Measurements from ENCODE around the gene MTA2.
A peak's percentile ranks its signal among the peaks of the same experiment; 100 is the strongest.

The MTA2 gene

GRCh38 chr11:62548545-62549335, 52.9 kb downstream of the MTA2 start:
- Histone ChIP-seq H3K4me3 (no peak overlapping the region), H3K9ac (no peak overlapping the region), H3K27ac (no peak overlapping the region), H3K4me1 (peaks cover 49 to 74% (median 64%) of the 10 kb centered on the region in 10 experiments), H4K20me1 (peaks cover 0 to 44% (median 17%) of the 10 kb centered on the region in 11 experiments; a peak in 14 of 22 replicates), H3K36me3 (no peaks in the 10 kb centered on the region), H3K27me3 (peaks cover 16 to 70% (median 60%) of the 10 kb centered on the region in 11 experiments), H3K4me2 (no peak overlapping the region; a peak in 2 of 22 replicates), H3K9me3 (replicated peaks in 1 of 11) (no peaks in the 10 kb centered on the region)
- TF ChIP-seq Cebpa-rat (IDR thresholded peaks at IDR 0.05) = no peak

- H3K4me3 ChIP-seq = peak overlapping the region in 2 of 10 experiments; percentile 92 to 95; a peak in 1 of 20 replicates
- peak overlapping the region in 5 of 11 experiments; percentile 18 to 100 (median 94); a peak in 8 of 22 replicates for H3K4me2 ChIP-seq
- H3K27ac ChIP-seq = no peak overlapping the region
- H3K9me3 ChIP-seq (replicated peaks in 1 of 11) = no peaks in the 10 kb centered on the region
- peaks cover 0 to 48% (median 25%) of the 10 kb centered on the region in 11 experiments; a peak in 13 of 22 replicates for H4K20me1 ChIP-seq
- H3K9ac ChIP-seq = peak overlapping the region in 1 of 11 experiments; percentile 93; a peak in 1 of 22 replicates
- peaks cover 16 to 77% (median 70%) of the 10 kb centered on the region in 11 experiments for H3K27me3 ChIP-seq
- H3K4me1 ChIP-seq = peaks cover 49 to 74% (median 64%) of the 10 kb centered on the region in 10 experiments
- no peaks in the 10 kb centered on the region for H3K36me3 ChIP-seq
- TF ChIP-seq Cebpa-rat (IDR thresholded peaks at IDR 0.05) = no peak
Observed at GRCh38 chr11:62547691-62548281, 53.9 kb downstream of the MTA2 start.

DNA sequence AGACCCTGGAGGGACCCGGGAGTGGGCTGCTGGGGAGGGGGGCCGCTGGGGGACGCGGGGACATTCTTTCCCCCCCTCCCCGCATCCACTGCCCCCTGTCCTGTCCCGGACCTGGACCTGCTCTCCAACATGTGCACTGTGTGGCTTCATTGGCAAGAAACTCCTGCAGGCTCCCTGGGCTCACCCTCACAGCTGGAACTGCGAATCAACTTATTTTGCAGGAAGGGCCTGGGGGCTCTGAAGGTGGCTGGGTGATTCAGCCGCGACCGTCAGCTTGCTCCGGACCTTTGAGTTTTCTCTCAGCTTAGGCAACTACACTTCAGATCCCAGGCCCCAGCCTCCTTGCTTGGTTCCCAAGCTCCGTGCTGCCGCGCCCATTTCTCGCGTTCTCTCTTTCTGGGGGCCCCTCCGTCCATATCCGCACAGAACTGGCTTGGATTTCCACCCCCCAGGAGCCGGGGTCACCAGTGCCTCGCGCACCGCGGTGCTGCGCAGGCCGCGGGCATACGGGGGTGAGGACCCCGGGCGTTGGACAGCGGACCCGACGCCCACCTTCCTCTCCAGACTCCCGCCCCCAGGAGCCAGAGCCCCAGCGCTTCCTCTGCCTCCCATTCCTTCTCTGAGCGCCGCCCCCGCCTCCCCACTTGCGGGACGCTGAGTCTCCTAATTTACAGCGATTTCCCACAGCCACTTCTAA, 54.6 kb downstream of the MTA2 start:
- H3K27ac ChIP-seq = peak overlapping the region in 1 of 11 experiments; percentile 26; a peak in 3 of 22 replicates
- H3K4me1 ChIP-seq = peaks cover 48 to 74% (median 63%) of the 10 kb centered on the region in 10 experiments
- no peaks in the 10 kb centered on the region for H3K9me3 ChIP-seq (replicated peaks in 1 of 11)
- peaks cover 0 to 47% (median 25%) of the 10 kb centered on the region in 11 experiments; a peak in 14 of 22 replicates for H4K20me1 ChIP-seq
- TF ChIP-seq Cebpa-rat (IDR thresholded peaks at IDR 0.05) = no peak
- H3K9ac ChIP-seq = peak overlapping the region in 5 of 11 experiments; percentile 39 to 96 (median 89); a peak in 8 of 22 replicates
- peaks cover 16 to 77% (median 72%) of the 10 kb centered on the region in 11 experiments for H3K27me3 ChIP-seq
- H3K4me3 ChIP-seq = peak overlapping the region in 9 of 10 experiments; percentile 59 to 95 (median 76); a peak in 14 of 20 replicates
- H3K36me3 ChIP-seq = no peaks in the 10 kb centered on the region
- H3K4me2 ChIP-seq = peak overlapping the region; percentile 80 to 100 (median 96); a peak in 19 of 22 replicates

- H3K9me3 ChIP-seq (replicated peaks in 1 of 11) = no peaks in the 10 kb centered on the region
- H3K27me3 ChIP-seq = peaks cover 16 to 77% (median 72%) of the 10 kb centered on the region in 11 experiments
- TF ChIP-seq Cebpa-rat (IDR thresholded peaks at IDR 0.05) = no peak
- H3K4me3 ChIP-seq = peak within 1 kb of the TSS; percentile 46 to 95 (median 71)
- peaks cover 48 to 74% (median 63%) of the 10 kb centered on the region in 10 experiments for H3K4me1 ChIP-seq
- peak within 1 kb of the TSS; percentile 56 to 96 (median 68) for H3K9ac ChIP-seq
- peak within 1 kb of the TSS in 6 of 11 experiments; percentile 42 to 84 (median 80); a peak in 11 of 22 replicates for H3K27ac ChIP-seq
- no peaks in the 10 kb centered on the region for H3K36me3 ChIP-seq
- H3K4me2 ChIP-seq = peak within 1 kb of the TSS; percentile 82 to 100 (median 96)
- H4K20me1 ChIP-seq = peaks cover 0 to 41% (median 29%) of the 10 kb centered on the region in 11 experiments; a peak in 14 of 22 replicates
Observed at GRCh38 chr11:62546244-62546928, 55.3 kb downstream of the MTA2 start, which contains the start of gene AHNAK. Gene AHNAK (minus strand): TSS chr11:62546806. CDS start chr11:62536098, 10,708 bp downstream.

GRCh38 chr11:62545437-62546243, 56.0 kb downstream of the MTA2 start:
- peaks cover 16 to 77% (median 72%) of the 10 kb centered on the region in 11 experiments for H3K27me3 ChIP-seq
- H3K4me1 ChIP-seq = peaks cover 48 to 74% (median 63%) of the 10 kb centered on the region in 10 experiments
- peak overlapping the region; percentile 46 to 95 (median 71) for H3K4me3 ChIP-seq
- peaks cover 3 to 49% (median 29%) of the 10 kb centered on the region in 11 experiments; a peak in 16 of 22 replicates for H4K20me1 ChIP-seq
- H3K4me2 ChIP-seq = peak overlapping the region; percentile 82 to 100 (median 96)
- H3K9ac ChIP-seq = peak overlapping the region; percentile 56 to 96 (median 68)
- H3K36me3 ChIP-seq = no peaks in the 10 kb centered on the region
- no peaks in the 10 kb centered on the region for H3K9me3 ChIP-seq (replicated peaks in 1 of 11)
- TF ChIP-seq Cebpa-rat (IDR thresholded peaks at IDR 0.05) = no peak
- H3K27ac ChIP-seq = peak overlapping the region in 9 of 11 experiments; percentile 29 to 84 (median 67); a peak in 15 of 22 replicates

- peak overlapping the region; percentile 46 to 95 (median 71) for H3K4me3 ChIP-seq
- no peaks in the 10 kb centered on the region for H3K9me3 ChIP-seq (replicated peaks in 1 of 11)
- peaks cover 16 to 75% (median 68%) of the 10 kb centered on the region in 11 experiments for H3K27me3 ChIP-seq
- H3K4me2 ChIP-seq = peak overlapping the region; percentile 82 to 100 (median 96)
- H3K9ac ChIP-seq = peak overlapping the region; percentile 56 to 96 (median 68); a peak in 20 of 22 replicates
- H3K36me3 ChIP-seq = no peaks in the 10 kb centered on the region
- peaks cover 42 to 74% (median 61%) of the 10 kb centered on the region in 10 experiments for H3K4me1 ChIP-seq
- H3K27ac ChIP-seq = peak overlapping the region in 9 of 11 experiments; percentile 29 to 84 (median 76); a peak in 15 of 22 replicates
- no peak for TF ChIP-seq Cebpa-rat (IDR thresholded peaks at IDR 0.05)
- H4K20me1 ChIP-seq = peaks cover 4 to 57% (median 29%) of the 10 kb centered on the region in 11 experiments; a peak in 16 of 22 replicates
Observed at GRCh38 chr11:62544581-62545436, 56.9 kb downstream of the MTA2 start.
